IMR-90 (cell line): ENCODE measurements around the gene GSG1L. TPM values are rescaled to one million over a fixed set of nuclear protein-coding genes. Genes with fewer than 3 reads are reported as not detected.
A peak's percentile ranks its signal among the peaks of the same experiment; 100 is the strongest.

ENCODE experiments used
- ATAC-seq: fragments of 200-7000 bp; cut with Tn5 transposase; 2 replicates; pipeline ENCODE4 v1.9.1; 2020; ENCODE audit warnings: low read depth, mild to moderate bottlenecking, moderate library complexity
- BruUV-seq: library from RNA; stranded (reverse); fragments of 400-500 nt; replicated peaks from 2 replicates; lab custom pipeline; 2021; lab: Mats Ljungman, UMichigan
- CTCF ChIA-PET: fragments of 300-600 bp; formaldehyde crosslinking; extraction: SDS; loops from one replicate; lab custom pipeline; 2021; ENCODE audit warnings: antibody characterized with exemption; lab: Yijun Ruan, JAX
- POLR2A ChIA-PET: fragments of 300-600 bp; sonication (Branson Sonifier 250); formaldehyde crosslinking; loops from one replicate; lab custom pipeline; 2022; ENCODE audit warnings: antibody characterized with exemption; ENCODE audit not compliant: unreplicated experiment; lab: Charles Lee
- DNase-seq: peaks from one replicate; pipeline ENCODE4 v3.0.0; 2013
- H2AFZ ChIP-seq: replicated peaks from 2 replicates; pipeline ENCODE3; 2013; ENCODE audit warnings: low read length, mild to moderate bottlenecking; ENCODE audit not compliant: poor library complexity
- H2AK5ac ChIP-seq: 2 replicates; pipeline ENCODE4 v1.6.1; 2013; ENCODE audit warnings: low read depth, low read length, inconsistent platforms
- H2AK9ac ChIP-seq: replicated peaks from 2 replicates; pipeline ENCODE3; 2013; ENCODE audit warnings: mild to moderate bottlenecking, low read depth, low read length, moderate library complexity; ENCODE audit not compliant: poor library complexity
- H2BK120ac ChIP-seq: 2 replicates; pipeline ENCODE4 v1.6.1; 2013; ENCODE audit warnings: low read depth, low read length, inconsistent platforms
- H2BK15ac ChIP-seq: 3 replicates; pipeline ENCODE4 v1.6.1; 2013; ENCODE audit warnings: low read depth, low read length, inconsistent platforms
- H2BK20ac ChIP-seq: 2 replicates; pipeline ENCODE4 v1.6.1; 2013; ENCODE audit warnings: low read depth, mild to moderate bottlenecking, inconsistent platforms, low read length, moderate library complexity
- H2BK5ac ChIP-seq: 2 replicates; pipeline ENCODE4 v1.6.1; 2013; ENCODE audit warnings: mild to moderate bottlenecking, low read depth, low read length, inconsistent platforms; ENCODE audit not compliant: poor library complexity, severe bottlenecking
- H3K14ac ChIP-seq: replicated peaks from 2 replicates; pipeline ENCODE4 v1.6.1; 2013; ENCODE audit warnings: low read depth, low read length, inconsistent platforms
- H3K18ac ChIP-seq: 2 replicates; pipeline ENCODE4 v1.6.1; 2013; ENCODE audit warnings: low read depth, low read length, control low read depth
- H3K23ac ChIP-seq: 2 replicates; pipeline ENCODE4 v1.6.1; 2013; ENCODE audit warnings: low read depth, low read length, inconsistent platforms
- H3K27ac ChIP-seq: 2 replicates; pipeline ENCODE4 v1.5.1; 2013; ENCODE audit warnings: mild to moderate bottlenecking, control low read depth, low read length; ENCODE audit not compliant: insufficient read depth
- H3K27me3 ChIP-seq: 2 replicates; pipeline ENCODE4 v1.6.1; 2013; ENCODE audit warnings: low read length; ENCODE audit not compliant: control insufficient read depth, insufficient read depth
- H3K36me3 ChIP-seq: 2 replicates; pipeline ENCODE4 v1.6.1; 2013; ENCODE audit warnings: low read length, mixed read lengths; ENCODE audit not compliant: control insufficient read depth, insufficient read depth
- H3K4ac ChIP-seq: 2 replicates; pipeline ENCODE4 v1.6.1; 2013; ENCODE audit warnings: low read depth, low read length, inconsistent platforms
- H3K4me1 ChIP-seq: 2 replicates; pipeline ENCODE4 v1.6.1; 2013; ENCODE audit warnings: low read length, mixed read lengths; ENCODE audit not compliant: control insufficient read depth, insufficient read depth
- H3K4me2 ChIP-seq: 2 replicates; pipeline ENCODE4 v1.6.1; 2013; ENCODE audit warnings: low read depth, mild to moderate bottlenecking, control low read depth, low read length, moderate library complexity
- H3K4me3 ChIP-seq: 2 replicates; pipeline ENCODE4 v1.5.1; 2013; ENCODE audit warnings: low read depth, mild to moderate bottlenecking, control low read depth, low read length, moderate library complexity; ENCODE audit not compliant: insufficient read depth
- H3K56ac ChIP-seq: 2 replicates; pipeline ENCODE4 v1.6.1; 2013; ENCODE audit warnings: low read length, inconsistent platforms; ENCODE audit not compliant: insufficient read depth; ENCODE audit errors: extremely low read depth
- H3K79me1 ChIP-seq, 2 experiments: 2 replicates each; pipeline ENCODE4 v1.6.1; 2013; ENCODE audit warnings: low read length in 2 of 2, inconsistent platforms in 1 of 2, low read depth in 1 of 2
- H3K9ac ChIP-seq: 2 replicates; pipeline ENCODE4 v1.6.1; 2013; ENCODE audit warnings: low read depth, low read length, control low read depth
- H3K9me1 ChIP-seq: 2 replicates; pipeline ENCODE4 v1.6.1; 2013; ENCODE audit warnings: low read length, inconsistent platforms; ENCODE audit not compliant: insufficient read depth
- H3K9me3 ChIP-seq: 2 replicates; pipeline ENCODE4 v1.6.1; 2013; ENCODE audit warnings: low read length; ENCODE audit not compliant: control insufficient read depth, insufficient read depth
- H4K20me1 ChIP-seq: 2 replicates; pipeline ENCODE4 v1.6.1; 2013; ENCODE audit warnings: low read length, inconsistent platforms; ENCODE audit not compliant: insufficient read depth
- H4K5ac ChIP-seq: 2 replicates; pipeline ENCODE4 v1.6.1; 2013; ENCODE audit warnings: mild to moderate bottlenecking, low read depth, low read length, control low read depth
- H4K8ac ChIP-seq, 2 experiments: 2 replicates each; pipeline ENCODE4 v1.6.1; 2013; ENCODE audit warnings: low read depth in 2 of 2, low read length in 2 of 2, control low read depth in 1 of 2, inconsistent platforms in 1 of 2
- H4K91ac ChIP-seq: 2 replicates; pipeline ENCODE4 v1.6.1; 2013; ENCODE audit warnings: low read depth, low read length, inconsistent platforms; ENCODE audit not compliant: insufficient read depth
- CHD1 ChIP-seq: IDR thresholded peaks from 2 replicates; pipeline ENCODE4 v1.6.1; 2012; ENCODE audit warnings: low read depth, low read length, improper control_type of control experiment
- ELK1 ChIP-seq: fragments of 150-350 bp; IDR thresholded peaks from 2 replicates; pipeline ENCODE4 v1.6.1; 2016; ENCODE audit warnings: low read depth, mild to moderate bottlenecking, low read length, moderate library complexity, borderline replicate concordance
- FOS ChIP-seq: fragments of 150-350 bp; IDR thresholded peaks from 2 replicates; pipeline ENCODE4 v1.6.1; 2016; ENCODE audit warnings: low read depth, low read length
- MXI1 ChIP-seq: IDR thresholded peaks from 2 replicates; pipeline ENCODE4 v1.6.1; 2012; ENCODE audit warnings: low read depth, mild to moderate bottlenecking, low read length, moderate library complexity, borderline replicate concordance
- NFE2L2 ChIP-seq: fragments of 150-350 bp; IDR thresholded peaks from 2 replicates; pipeline ENCODE4 v1.6.1; 2016; ENCODE audit warnings: low read depth, mild to moderate bottlenecking, low read length
- RAD21 ChIP-seq: IDR thresholded peaks from 2 replicates; pipeline ENCODE4 v1.6.1; 2012; ENCODE audit warnings: low read length, improper control_type of control experiment
- RCOR1 ChIP-seq: IDR thresholded peaks from 2 replicates; pipeline ENCODE4 v1.6.1; 2012; ENCODE audit warnings: mild to moderate bottlenecking, low read length, improper control_type of control experiment; ENCODE audit not compliant: insufficient replicate concordance
- WGBS, 2 experiments: methylation state at CpG; one replicate each; pipeline versions ENCODE4 v1.1.5 to v1.1.7; 2013; ENCODE audit warnings: missing lambda C conversion rate in 2 of 2; ENCODE audit not compliant: insufficient read length in 1 of 2; ENCODE audit errors: extremely low coverage in 2 of 2; 5-methylcytosine and 5-hydroxymethylcytosine counted together
- dilution Hi-C: fragments of 300-500 bp; cut with HindIII; formaldehyde crosslinking; loops from one replicate; pipeline ENCODE4 v1.14.3; 2018; ENCODE audit warnings: low sequenced_read_pairs; ENCODE audit not compliant: unreplicated experiment
- in situ Hi-C: fragments of 300-500 bp; cut with MboI; formaldehyde crosslinking; loops from 3 replicates; pipeline ENCODE4 v1.14.3; 2019; ENCODE audit warnings: low sequenced_read_pairs, inconsistent platforms, mixed read lengths
- intact Hi-C: fragments of 100-400 bp; cut with micrococcal nuclease; formaldehyde crosslinking; loops from 2 replicates; pipeline ENCODE4 v1.10.0; 2022
- polyA plus RNA-seq, 3 experiments: library from polyadenylated mRNA; depleted of rRNA; stranded (reverse); fragments of >200 nt; gene quantifications; 2 replicates each; pipeline ENCODE4 v1.2.3, GENCODE V29; 2012; ENCODE audit warnings: low replicate concordance in 1 of 3
- total RNA-seq: library from RNA; depleted of rRNA; stranded (reverse); fragments of >200 nt; gene quantifications from 2 replicates; pipeline ENCODE4 v1.2.3, GENCODE V29; 2012

GSG1L gene
- total and polyA plus RNA-seq, 2 of the 4 experiments (the other 2 are of a cell fraction): not detected

GRCh38 chr16:27770271-27771196 lies 293.0 kb downstream of the GSG1L start (continued):
- no peak for TF ChIP-seq CHD1

GRCh38 chr16:27769561-27770255 lies 293.8 kb downstream of the GSG1L start:
- no peaks in the 10 kb centered on the region for H3K4me1 ChIP-seq
- WGBS, 2 experiments: 85% methylated on average over 12 of the region's 27 CpGs; no CpG with 5 or more reads in 1 of the 2 experiments
- H3K4ac ChIP-seq: 0 out of 2 replicates have a peak overlapping the region, but pooled peaks have one; percentile 4
- H3K27ac ChIP-seq: no peak overlapping the region
- no peak overlapping the region for H3K9ac ChIP-seq
- no peak overlapping the region; the same call in 1 of the 2 replicates for H2AK5ac ChIP-seq
- no peak overlapping the region for H3K23ac ChIP-seq
- POLR2A ChIA-PET: no interaction called here
- ATAC-seq (peak; percentile 54), DNase-seq (peak; percentile 51)
- H2BK15ac ChIP-seq: no peak overlapping the region
- H3K18ac ChIP-seq: no peak overlapping the region
- no peak overlapping the region for H2BK5ac ChIP-seq
- no peak overlapping the region for H2BK120ac ChIP-seq
- intact Hi-C loops: loop anchor here (10.0 kb wide), 1 partner anchor 135 kb away; no protein-coding TSS in a partner anchor
- H3K9me1 ChIP-seq: peaks cover 3% of the 10 kb centered on the region; the same call in 1 of the 2 replicates
- H3K56ac ChIP-seq: no peak overlapping the region
- H3K27me3 ChIP-seq: no peaks in the 10 kb centered on the region
- in situ Hi-C loops: no loop called here
- H4K91ac ChIP-seq: no peak overlapping the region
- BruUV-seq: no TSS peak
- H3K36me3 ChIP-seq: peaks cover 18% of the 10 kb centered on the region; the same call in 1 of the 2 replicates
- no peak overlapping the region for H2BK20ac ChIP-seq
- H4K20me1 ChIP-seq: no peaks in the 10 kb centered on the region
- H3K9me3 ChIP-seq: no peaks in the 10 kb centered on the region; the same call in 1 of the 2 replicates
- no peak overlapping the region for H4K8ac ChIP-seq
- dilution Hi-C loops: no loop called here
- H4K5ac ChIP-seq: no peak overlapping the region
- no peaks in the 10 kb centered on the region for H3K79me1 ChIP-seq
- peak overlapping the region; percentile 54 for H2AFZ ChIP-seq
- TF ChIP-seq FOS (no peak), RCOR1 (no peak), RAD21 (no peak), NFE2L2 (no peak), MXI1 (no peak), ELK1 (no peak), CHD1 (no peak)
- no peak overlapping the region for H3K14ac ChIP-seq
- CTCF ChIA-PET: interaction anchor here (2.1 kb wide), 1 partner anchor 10 kb away, joined by 8 read pairs; no protein-coding TSS in a partner anchor
- H3K4me3 ChIP-seq: no peak overlapping the region
- no peak overlapping the region for H2AK9ac ChIP-seq
- H3K4me2 ChIP-seq: no peak overlapping the region
